Epithelial cell of esophagus (primary cell): Measurements from ENCODE around the gene SMARCB1.

Experiments
- DNase-seq: peaks from one replicate; pipeline ENCODE4 v3.0.0; 2010; ENCODE audit warnings: low read depth
- H3K4me3 ChIP-seq: 2 replicates; pipeline ENCODE4 v1.5.1; 2011; ENCODE audit warnings: mild to moderate bottlenecking, low read length, control low read depth
- TF ChIP-seq, protein P1 (sequence below): IDR thresholded peaks from 2 replicates; pipeline ENCODE4 v1.5.1; 2011; ENCODE audit warnings: low read depth, mild to moderate bottlenecking, low read length, control low read depth, inconsistent platforms; ENCODE audit not compliant: insufficient read depth; ENCODE audit errors: missing control alignments

SMARCB1 gene

DNA sequence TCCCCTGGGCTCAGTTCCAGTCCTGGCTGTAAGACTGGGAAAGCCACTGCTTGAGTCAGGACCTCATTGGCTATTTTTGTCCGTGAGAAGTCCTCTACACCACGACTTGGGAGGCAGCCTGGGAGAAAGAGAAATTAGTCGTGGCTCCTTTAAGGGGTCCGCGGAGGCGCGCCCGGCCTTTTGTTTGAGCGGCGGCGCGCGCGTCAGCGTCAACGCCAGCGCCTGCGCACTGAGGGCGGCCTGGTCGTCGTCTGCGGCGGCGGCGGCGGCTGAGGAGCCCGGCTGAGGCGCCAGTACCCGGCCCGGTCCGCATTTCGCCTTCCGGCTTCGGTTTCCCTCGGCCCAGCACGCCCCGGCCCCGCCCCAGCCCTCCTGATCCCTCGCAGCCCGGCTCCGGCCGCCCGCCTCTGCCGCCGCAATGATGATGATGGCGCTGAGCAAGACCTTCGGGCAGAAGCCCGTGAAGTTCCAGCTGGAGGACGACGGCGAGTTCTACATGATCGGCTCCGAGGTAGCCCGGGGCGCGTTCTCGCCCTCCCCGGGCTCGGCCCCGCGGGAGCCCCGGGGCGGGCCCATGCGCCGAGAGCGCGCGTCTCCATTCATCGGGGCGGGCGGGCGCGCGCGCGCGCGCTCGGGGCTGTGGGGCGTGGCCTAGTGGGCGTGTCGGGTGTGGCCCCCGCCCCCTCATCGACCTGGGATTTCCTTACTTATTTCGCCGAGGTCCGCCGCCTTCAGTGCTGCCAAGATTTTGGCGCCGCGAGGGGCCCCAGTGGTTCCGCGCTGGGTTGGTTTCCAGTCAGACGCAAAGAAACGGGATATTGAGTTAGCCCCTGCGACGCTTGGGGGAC lies at the start of gene SMARCB1:
SMARCB1 (plus strand) TSS at position 215 of the 848 bp plus-strand sequence; CDS start at position 419, 204 bp downstream.
- peak; percentile 89 for DNase-seq
- peak within 1 kb of the TSS; percentile 84 for H3K4me3 ChIP-seq
- TF ChIP-seq, protein P1, sequence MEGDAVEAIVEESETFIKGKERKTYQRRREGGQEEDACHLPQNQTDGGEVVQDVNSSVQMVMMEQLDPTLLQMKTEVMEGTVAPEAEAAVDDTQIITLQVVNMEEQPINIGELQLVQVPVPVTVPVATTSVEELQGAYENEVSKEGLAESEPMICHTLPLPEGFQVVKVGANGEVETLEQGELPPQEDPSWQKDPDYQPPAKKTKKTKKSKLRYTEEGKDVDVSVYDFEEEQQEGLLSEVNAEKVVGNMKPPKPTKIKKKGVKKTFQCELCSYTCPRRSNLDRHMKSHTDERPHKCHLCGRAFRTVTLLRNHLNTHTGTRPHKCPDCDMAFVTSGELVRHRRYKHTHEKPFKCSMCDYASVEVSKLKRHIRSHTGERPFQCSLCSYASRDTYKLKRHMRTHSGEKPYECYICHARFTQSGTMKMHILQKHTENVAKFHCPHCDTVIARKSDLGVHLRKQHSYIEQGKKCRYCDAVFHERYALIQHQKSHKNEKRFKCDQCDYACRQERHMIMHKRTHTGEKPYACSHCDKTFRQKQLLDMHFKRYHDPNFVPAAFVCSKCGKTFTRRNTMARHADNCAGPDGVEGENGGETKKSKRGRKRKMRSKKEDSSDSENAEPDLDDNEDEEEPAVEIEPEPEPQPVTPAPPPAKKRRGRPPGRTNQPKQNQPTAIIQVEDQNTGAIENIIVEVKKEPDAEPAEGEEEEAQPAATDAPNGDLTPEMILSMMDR, result no peak

DNA sequence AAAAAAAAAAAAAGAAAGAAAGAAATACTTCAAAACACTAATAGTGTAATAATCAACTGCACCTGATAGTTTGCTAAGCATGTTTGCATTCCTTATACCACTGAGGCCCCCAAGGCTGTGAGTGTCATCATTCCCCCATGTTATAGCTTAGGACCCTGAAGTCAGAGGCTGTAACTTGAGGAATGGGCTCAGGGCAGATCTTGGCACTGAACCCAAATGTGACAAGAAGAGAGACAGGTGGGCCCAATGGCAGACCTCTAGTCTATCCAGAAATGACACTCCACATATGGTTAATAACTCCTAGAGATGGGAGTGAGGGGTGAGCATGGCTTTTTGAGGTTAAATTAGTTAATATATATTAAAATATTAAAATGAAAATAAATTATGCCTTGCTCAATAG lies 49.1 kb upstream of the SMARCB1 start:
- no peak overlapping the region for H3K4me3 ChIP-seq
- TF ChIP-seq, protein P1, result no peak
- no peak for DNase-seq

DNA sequence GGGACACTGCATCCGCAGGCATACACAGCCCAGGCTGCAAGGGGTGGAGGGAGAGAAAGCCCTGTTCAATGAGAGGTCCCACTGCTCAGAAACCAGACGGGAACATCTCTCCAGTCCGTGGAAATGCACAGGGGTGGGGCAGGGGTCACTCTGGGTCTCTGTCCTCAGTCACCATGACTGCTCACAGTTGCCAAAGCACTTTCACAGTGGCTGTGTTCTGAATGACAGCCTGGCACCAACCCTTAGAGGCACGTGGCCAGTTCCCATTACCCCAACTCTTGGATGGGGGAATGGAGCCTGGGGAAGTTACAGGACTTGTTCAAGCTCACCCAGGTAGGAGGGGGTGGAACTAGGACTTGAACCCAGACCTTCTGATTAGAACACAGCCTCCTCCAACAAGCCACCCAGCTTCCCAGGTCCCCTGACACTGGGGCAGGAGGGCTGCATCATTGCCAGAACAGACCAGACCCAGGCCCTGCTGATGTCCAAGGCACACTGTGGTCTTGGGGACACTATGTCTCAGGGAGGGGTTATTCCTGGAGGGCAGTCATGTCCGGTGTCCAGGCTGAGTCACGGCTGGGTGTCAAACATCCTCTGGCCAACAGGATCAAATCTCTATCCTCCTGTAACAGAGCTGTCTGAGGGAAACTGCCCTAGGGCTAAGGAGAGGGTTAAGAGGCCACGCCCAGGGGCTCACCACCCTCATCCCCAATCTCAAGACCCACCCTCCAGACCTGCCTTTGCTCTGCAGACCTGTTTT lies 44.1 kb upstream of the SMARCB1 start:
- TF ChIP-seq, protein P1, result no peak
- DNase-seq, result no peak
- H3K4me3 ChIP-seq, result no peak overlapping the region

DNA sequence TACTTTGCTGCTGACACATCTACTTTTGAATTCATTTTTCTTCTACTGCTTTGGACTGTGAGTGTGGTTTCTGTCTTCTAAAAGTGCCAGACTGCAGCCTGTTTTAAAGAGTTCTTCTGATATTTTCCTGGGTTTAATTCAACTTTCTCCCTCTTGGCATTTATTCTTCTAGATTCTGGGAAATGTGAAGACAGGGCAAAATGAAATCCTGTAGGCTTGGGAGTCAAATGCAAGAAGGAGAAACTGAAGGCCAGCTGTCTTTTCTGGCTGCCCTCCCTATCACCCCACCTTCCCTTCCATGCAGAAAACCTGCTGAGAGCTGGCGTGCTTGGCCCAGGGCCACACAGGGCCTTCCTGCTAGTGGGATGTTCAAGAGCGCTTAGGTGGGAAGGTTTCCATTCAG lies 43.5 kb upstream of the SMARCB1 start:
- no peak for DNase-seq
- H3K4me3 ChIP-seq, result no peak overlapping the region
- TF ChIP-seq, protein P1, result no peak

DNA sequence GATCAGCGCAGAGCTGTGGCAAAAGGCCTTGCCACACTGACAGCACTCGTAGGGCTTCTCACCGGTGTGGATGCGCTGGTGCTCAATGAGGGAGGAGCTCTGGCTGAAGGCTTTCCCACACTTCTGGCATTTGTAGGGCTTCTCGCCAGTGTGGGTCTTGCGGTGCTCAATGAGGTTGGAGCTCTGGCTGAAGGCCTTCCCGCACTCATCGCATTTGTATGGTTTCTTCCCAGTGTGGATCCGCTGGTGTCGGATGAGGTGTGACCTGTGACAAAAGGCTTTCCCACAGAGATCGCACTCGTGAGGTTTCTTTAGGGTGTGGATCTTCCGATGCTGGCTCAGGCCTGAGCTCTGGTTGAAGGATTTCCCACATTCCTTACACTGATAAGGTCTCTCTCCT lies 42.8 kb upstream of the SMARCB1 start:
- DNase-seq, result no peak
- TF ChIP-seq, protein P1, result no peak
- H3K4me3 ChIP-seq, result no peak overlapping the region

DNA sequence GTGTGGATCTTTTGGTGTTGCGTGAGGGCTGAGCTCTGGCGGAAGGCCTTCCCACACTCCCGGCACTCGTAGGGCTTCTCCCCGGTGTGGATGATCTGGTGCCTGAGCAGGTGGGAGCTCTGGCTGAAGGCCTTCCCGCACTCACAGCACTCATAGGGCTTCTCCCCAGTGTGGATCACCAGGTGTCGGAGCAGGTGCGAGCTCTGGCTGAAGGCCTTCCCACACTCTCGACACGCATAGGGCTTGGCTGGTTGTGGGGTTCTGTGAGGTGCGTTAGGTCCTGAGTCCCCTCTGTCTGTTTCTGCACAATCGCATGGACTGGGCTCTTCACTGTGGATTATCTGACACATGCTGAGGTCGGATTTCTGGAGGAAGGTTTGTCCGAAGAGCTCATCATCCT lies 42.3 kb upstream of the SMARCB1 start:
- no peak for DNase-seq
- no peak overlapping the region for H3K4me3 ChIP-seq
- TF ChIP-seq, protein P1, result no peak
